HG02938 (cell line): ENCODE results near the gene CHST9.
"Not testable (repeated sequence)": the region's sequence is repeated elsewhere in the genome, so short reads cannot be mapped to it uniquely, and the experiment has no call there.

ENCODE experiments used
- ATAC-seq: cut with Tn5 transposase; IDR thresholded peaks from one replicate; pipeline ENCODE4 v1.9.1; 2021; ENCODE audit warnings: mild to moderate bottlenecking, moderate library complexity; ENCODE audit not compliant: unreplicated experiment

Gene CHST9

GRCh38 chr18:27010784-27011183 is 174.3 kb downstream of the CHST9 start:
- no peak for ATAC-seq

- ATAC-seq = no peak
Measured at GRCh38 chr18:27009293-27009692, 175.8 kb downstream of the CHST9 start.

GRCh38 chr18:27008575-27008974 is 176.5 kb downstream of the CHST9 start:
- ATAC-seq = no peak

- ATAC-seq = no peak
Measured at GRCh38 chr18:27007880-27008279, 177.2 kb downstream of the CHST9 start.

- ATAC-seq = peak; percentile 78
Measured at GRCh38 chr18:27005589-27005988, 179.5 kb downstream of the CHST9 start.

GRCh38 chr18:27004056-27004829 is 180.9 kb downstream of the CHST9 start:
- ATAC-seq = no peak

GRCh38 chr18:26999797-27000196 is 185.3 kb downstream of the CHST9 start:
- no peak for ATAC-seq

GRCh38 chr18:26993568-26993967 is 191.5 kb downstream of the CHST9 start:
- ATAC-seq = no peak

GRCh38 chr18:26992926-26993325 is 192.2 kb downstream of the CHST9 start:
- no peak for ATAC-seq

- ATAC-seq = no peak
Measured at GRCh38 chr18:26989842-26990241, 195.3 kb downstream of the CHST9 start.

- no peak for ATAC-seq
Measured at GRCh38 chr18:26981360-26982082, 203.6 kb downstream of the CHST9 start.

GRCh38 chr18:26978812-26979341 is 206.2 kb downstream of the CHST9 start:
- peak; percentile 96 for ATAC-seq

- no peak for ATAC-seq
Measured at GRCh38 chr18:26977781-26978180, 207.3 kb downstream of the CHST9 start.

- ATAC-seq = no peak
Measured at GRCh38 chr18:26976206-26976605, 208.9 kb downstream of the CHST9 start.

- not testable (repeated sequence) for ATAC-seq
Measured at GRCh38 chr18:26972549-26972948, 212.6 kb downstream of the CHST9 start.

- no peak for ATAC-seq
Measured at GRCh38 chr18:26971409-26971808, 213.7 kb downstream of the CHST9 start.

GRCh38 chr18:26970637-26971036 is 214.5 kb downstream of the CHST9 start:
- ATAC-seq = no peak

- no peak for ATAC-seq
Measured at GRCh38 chr18:26965206-26965605, 219.9 kb downstream of the CHST9 start.

GRCh38 chr18:26963292-26963691 is 221.8 kb downstream of the CHST9 start:
- no peak for ATAC-seq

- no peak for ATAC-seq
Measured at GRCh38 chr18:26961839-26962238, 223.3 kb downstream of the CHST9 start.

GRCh38 chr18:26960911-26961310 is 224.2 kb downstream of the CHST9 start:
- ATAC-seq = no peak

- no peak for ATAC-seq
Measured at GRCh38 chr18:26956863-26957262, 228.2 kb downstream of the CHST9 start.
